Duodenal mucosa (tissue), 2 donors: ENCODE results near the gene CXCL9.
"Not testable (repeated sequence)": the region's sequence is repeated elsewhere in the genome, so short reads cannot be mapped to it uniquely, and the experiment has no call there.

Experiments used
- H3K27ac ChIP-seq: one replicate; pipeline ENCODE4 v1.7.0; 2013; ENCODE audit warnings: low read depth, low read length
- H3K27me3 ChIP-seq, 2 donors: one replicate each; pipeline ENCODE4 v1.7.0; 2013; ENCODE audit warnings: low read length in 2 of 2, control low read depth in 1 of 2; ENCODE audit not compliant: insufficient read depth in 2 of 2, control insufficient read depth in 1 of 2
- H3K36me3 ChIP-seq, 2 donors: one replicate each; pipeline ENCODE4 v1.7.0; 2013; ENCODE audit warnings: low read length in 2 of 2, control low read depth in 1 of 2; ENCODE audit not compliant: insufficient read depth in 2 of 2, control insufficient read depth in 1 of 2
- H3K4me1 ChIP-seq, 2 donors: one replicate each; pipeline ENCODE4 v1.7.0; 2013; ENCODE audit warnings: low read length in 2 of 2, control low read depth in 1 of 2; ENCODE audit not compliant: insufficient read depth in 2 of 2, control insufficient read depth in 1 of 2
- H3K4me3 ChIP-seq, 2 donors: one replicate each; pipeline ENCODE4 v1.7.0; 2013; ENCODE audit warnings: low read length in 2 of 2, low read depth in 1 of 2
- H3K9ac ChIP-seq, 2 donors: one replicate each; pipeline ENCODE4 v1.7.0; 2013; ENCODE audit warnings: low read length in 2 of 2, low read depth in 1 of 2
- H3K9me3 ChIP-seq, 2 donors: one replicate each; pipeline ENCODE4 v1.7.0; 2013; ENCODE audit warnings: low read length in 2 of 2, control low read depth in 1 of 2; ENCODE audit not compliant: control insufficient read depth in 1 of 2

CXCL9 gene

GRCh38 chr4:75973766-75974165, 33.5 kb downstream of the CXCL9 start:
- Histone ChIP-seq H3K4me3 (no peak overlapping the region), H3K9me3 (no peaks in the 10 kb centered on the region), H3K36me3 (peaks cover 54 to 82% of the 10 kb centered on the region in 2 donors), H3K4me1 (no peaks in the 10 kb centered on the region), H3K27ac (no peak overlapping the region), H3K9ac (no peak overlapping the region), H3K27me3 (no peaks in the 10 kb centered on the region)

GRCh38 chr4:75968084-75968483, 39.2 kb downstream of the CXCL9 start:
- H3K27ac ChIP-seq, result no peak overlapping the region
- H3K27me3 ChIP-seq, result no peaks in the 10 kb centered on the region
- H3K9me3 ChIP-seq, result peaks cover 0 to 3% of the 10 kb centered on the region in 2 donors
- peaks cover 56 to 87% of the 10 kb centered on the region in 2 donors for H3K36me3 ChIP-seq
- no peaks in the 10 kb centered on the region for H3K4me1 ChIP-seq
- no peak overlapping the region for H3K4me3 ChIP-seq
- no peak overlapping the region for H3K9ac ChIP-seq

GRCh38 chr4:75963558-75963957, 43.8 kb downstream of the CXCL9 start:
- H3K36me3 ChIP-seq, result peaks cover 37 to 79% of the 10 kb centered on the region in 2 donors

GRCh38 chr4:75962072-75962471, 45.2 kb downstream of the CXCL9 start:
- not testable (repeated sequence) for H3K4me3 ChIP-seq, H3K27ac ChIP-seq, H3K4me1 ChIP-seq, H3K9me3 ChIP-seq, H3K27me3 ChIP-seq, H3K9ac ChIP-seq
- H3K36me3 ChIP-seq, result peaks cover 44 to 79% of the 10 kb centered on the region in 2 donors

More at GRCh38 chr4:75963558-75963957, 43.8 kb downstream of the CXCL9 start:
- H3K4me3 ChIP-seq, result no peak overlapping the region
- peaks cover 0 to 3% of the 10 kb centered on the region in 2 donors for H3K9me3 ChIP-seq
- H3K27ac ChIP-seq, result no peak overlapping the region
- no peaks in the 10 kb centered on the region for H3K4me1 ChIP-seq
- H3K27me3 ChIP-seq, result no peaks in the 10 kb centered on the region
- no peak overlapping the region for H3K9ac ChIP-seq

GRCh38 chr4:75958546-75958945, 48.8 kb downstream of the CXCL9 start:
- not testable (repeated sequence) for H3K27me3 ChIP-seq, H3K4me3 ChIP-seq, H3K27ac ChIP-seq, H3K9ac ChIP-seq, H3K9me3 ChIP-seq, H3K4me1 ChIP-seq
- peaks cover 42 to 77% of the 10 kb centered on the region in 2 donors for H3K36me3 ChIP-seq

- not testable (repeated sequence) for H3K4me3 ChIP-seq, H3K9me3 ChIP-seq, H3K4me1 ChIP-seq, H3K27ac ChIP-seq, H3K9ac ChIP-seq, H3K27me3 ChIP-seq
- peaks cover 48 to 86% of the 10 kb centered on the region in 2 donors for H3K36me3 ChIP-seq
Measured at GRCh38 chr4:75954811-75955210, 52.5 kb downstream of the CXCL9 start.

- Histone ChIP-seq H3K4me1 (peaks cover 0 to 4% of the 10 kb centered on the region in 2 donors), H3K9ac (no peak overlapping the region), H3K27ac (no peak overlapping the region), H3K36me3 (peaks cover 44 to 78% of the 10 kb centered on the region in 2 donors), H3K27me3 (no peaks in the 10 kb centered on the region), H3K9me3 (no peaks in the 10 kb centered on the region), H3K4me3 (no peak overlapping the region)
Measured at GRCh38 chr4:75953509-75953908, 53.8 kb downstream of the CXCL9 start.
